Right ventricle myocardium inferior (tissue), 1 donor: Measurements from ENCODE around the gene ELP1. TPM values are rescaled to one million over a fixed set of nuclear protein-coding genes. Genes with fewer than 3 reads are reported as not detected.
A peak's percentile ranks its signal among the peaks of the same experiment; 100 is the strongest.
"Not testable (repeated sequence)": the region's sequence is repeated elsewhere in the genome, so short reads cannot be mapped to it uniquely, and the experiment has no call there.

ENCODE experiments used
- ATAC-seq: fragments of 200-7000 bp; cut with Tn5 transposase; one replicate; pipeline ENCODE4 v1.9.1; 2020; ENCODE audit warnings: mild to moderate bottlenecking, moderate library complexity
- DNase-seq: peaks from one replicate; pipeline ENCODE4 v3.0.0; 2021; ENCODE audit errors: missing footprints
- intact Hi-C: fragments of 100-400 bp; cut with DNase I; formaldehyde crosslinking; loops from one replicate; pipeline ENCODE4 v1.11.0; 2022
- total RNA-seq: library from RNA; stranded (reverse); fragmentation: NEBNext Ultra II Directional; extraction: Animal tissue kit (Norgen Biotek cat#: 25700); gene quantifications from one replicate; pipeline ENCODE4 v1.2.1, GENCODE V29; 2021
- donor health status: DM: no; HTN: yes; CAD: no; lungs with severe emphysema.

The ELP1 gene
- total RNA-seq, 1 donor from 2014 or later: 17.5 TPM

DNA sequence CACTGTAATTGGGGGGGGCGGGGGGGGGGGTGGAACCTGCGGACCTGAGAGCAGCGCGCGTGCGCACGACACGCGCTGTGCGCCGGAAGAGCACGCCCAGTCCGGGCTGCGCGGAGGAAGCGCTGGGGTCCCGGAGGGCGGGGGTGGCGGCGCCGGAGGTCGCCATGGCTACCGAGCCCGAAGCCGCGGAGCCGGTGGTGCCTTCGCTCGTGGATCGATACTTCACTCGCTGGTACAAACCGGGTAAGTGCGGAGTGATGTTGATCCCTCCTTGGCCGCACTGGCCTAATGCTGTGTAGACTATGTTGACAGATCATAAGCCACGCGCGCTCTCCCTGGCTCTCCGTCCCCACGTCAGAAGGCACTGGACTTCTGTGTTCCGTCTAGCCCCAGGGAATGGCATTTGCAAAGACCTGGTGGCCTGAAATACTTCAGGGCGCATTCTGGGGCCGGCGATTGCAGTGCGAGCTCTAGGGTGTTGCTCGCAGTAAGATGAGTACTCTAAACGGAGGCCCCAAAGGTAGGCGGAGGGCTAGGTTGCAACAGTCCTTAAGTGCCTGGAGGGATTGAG, 484 bp upstream of the ELP1 start, which contains the start of gene ABITRAM:
TSS of gene ABITRAM (plus strand) at position 78 of the 571 bp plus-strand sequence. CDS start at position 165, 87 bp downstream.
- ATAC-seq (peak; percentile 95), DNase-seq (peak; percentile 91)
- intact Hi-C loops: no loop called here

DNA sequence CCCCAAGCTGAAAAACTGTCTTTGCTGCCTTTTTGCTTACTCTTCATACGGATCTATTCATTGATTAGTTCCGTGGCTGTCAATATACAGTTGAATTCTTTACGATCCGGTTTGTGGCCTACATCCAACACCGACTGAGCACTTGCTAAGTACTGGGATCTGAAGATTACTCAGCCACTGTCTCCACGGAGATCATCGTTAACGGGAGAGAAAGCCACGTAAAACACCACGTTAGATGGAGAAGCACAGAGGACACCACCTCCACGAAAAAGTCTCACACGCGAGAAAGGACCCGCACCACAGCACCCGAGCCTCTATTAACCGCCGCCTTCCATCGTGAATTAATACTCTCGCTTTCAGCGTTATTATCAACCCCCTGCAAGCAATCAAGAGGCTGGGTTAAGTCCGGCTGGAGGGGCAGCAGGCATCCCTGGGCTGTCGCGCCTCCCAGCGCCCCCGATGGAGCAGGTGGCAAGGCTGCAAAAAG, 650 bp downstream of the ELP1 start:
- ATAC-seq (peak; percentile 1), DNase-seq (no peak)
- intact Hi-C loops: no loop called here

DNA sequence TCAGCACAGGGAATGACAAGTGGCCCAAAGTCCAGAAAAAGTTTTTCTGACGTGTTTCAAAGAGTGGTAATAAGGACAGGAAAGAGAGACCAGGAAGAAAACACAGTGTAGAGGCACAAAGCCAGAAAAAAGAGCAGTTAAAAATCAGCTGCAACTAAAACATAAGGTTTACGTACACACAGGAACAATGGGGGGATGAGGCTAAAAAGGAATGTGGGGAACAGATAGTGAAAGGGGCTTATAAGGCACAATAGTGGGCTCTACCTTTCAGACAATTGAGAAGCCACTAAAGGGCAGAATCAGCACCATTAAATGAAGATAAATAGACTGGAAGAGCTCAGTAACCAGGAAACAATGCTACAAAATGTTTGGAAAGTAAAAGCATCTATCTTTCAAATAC, 5.5 kb downstream of the ELP1 start:
- ATAC-seq (no peak), DNase-seq (no peak)
- intact Hi-C loops: no loop called here

DNA sequence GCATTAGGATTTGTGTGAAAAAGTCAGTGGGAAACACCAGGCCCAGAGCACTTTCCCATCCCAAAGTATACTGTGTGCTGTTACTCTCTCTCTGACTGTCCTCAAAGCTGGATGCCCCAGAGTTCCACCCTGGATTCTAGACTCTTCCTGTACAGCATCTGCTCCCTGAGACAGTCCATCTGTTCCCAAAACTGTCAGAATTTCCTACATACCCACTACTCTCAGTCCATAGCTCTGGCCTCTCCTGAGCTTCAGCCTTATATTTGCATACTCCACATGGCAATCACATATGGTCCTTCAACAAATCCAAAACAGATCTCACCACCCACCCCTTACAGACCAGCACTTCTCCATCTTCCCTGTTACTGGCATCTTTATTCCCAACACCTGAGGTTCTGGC, 9.5 kb downstream of the ELP1 start:
- ATAC-seq: no peak
- intact Hi-C loops: no loop called here
- no peak for DNase-seq

DNA sequence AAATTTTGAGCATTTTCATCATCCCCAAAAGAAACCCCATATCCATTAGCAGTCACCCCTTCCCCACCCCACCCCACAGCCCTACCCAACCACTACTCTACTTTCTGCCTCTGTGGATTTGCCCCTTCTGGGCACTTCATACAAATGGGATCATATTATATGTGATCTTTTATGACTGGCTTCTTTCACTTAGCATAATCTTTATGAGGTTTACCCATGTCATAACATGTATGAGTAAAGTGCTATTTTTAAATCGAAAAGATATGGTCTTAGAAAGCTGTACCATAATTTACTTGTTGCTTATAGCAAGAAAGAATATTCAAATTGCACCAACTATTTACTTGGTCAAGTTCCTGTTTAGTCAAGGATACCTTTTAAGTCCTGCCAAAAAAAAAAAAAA, 12.7 kb downstream of the ELP1 start:
- intact Hi-C loops: no loop called here
- DNase-seq: no peak
- ATAC-seq: no peak

DNA sequence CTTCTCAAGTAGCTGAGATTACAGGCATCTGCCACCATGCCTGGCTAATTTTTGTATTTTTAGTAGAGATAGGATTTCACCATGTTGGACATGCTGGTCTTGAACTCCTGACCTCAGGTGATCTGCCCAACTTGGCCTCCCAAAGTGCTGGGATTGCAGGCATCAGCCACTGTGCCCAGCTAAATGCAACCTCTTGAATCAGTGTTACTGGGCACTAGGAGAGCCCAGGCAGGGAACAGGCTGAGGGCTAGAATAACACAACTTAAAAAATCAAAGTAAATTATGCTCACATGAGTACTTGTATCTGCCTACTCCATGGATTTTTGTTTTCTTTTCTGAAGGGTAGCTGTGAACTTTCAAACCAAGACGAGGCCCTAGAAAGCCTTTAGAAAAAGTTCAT, 13.5 kb downstream of the ELP1 start:
- DNase-seq, intact Hi-C loops, ATAC-seq: not testable (repeated sequence)

DNA sequence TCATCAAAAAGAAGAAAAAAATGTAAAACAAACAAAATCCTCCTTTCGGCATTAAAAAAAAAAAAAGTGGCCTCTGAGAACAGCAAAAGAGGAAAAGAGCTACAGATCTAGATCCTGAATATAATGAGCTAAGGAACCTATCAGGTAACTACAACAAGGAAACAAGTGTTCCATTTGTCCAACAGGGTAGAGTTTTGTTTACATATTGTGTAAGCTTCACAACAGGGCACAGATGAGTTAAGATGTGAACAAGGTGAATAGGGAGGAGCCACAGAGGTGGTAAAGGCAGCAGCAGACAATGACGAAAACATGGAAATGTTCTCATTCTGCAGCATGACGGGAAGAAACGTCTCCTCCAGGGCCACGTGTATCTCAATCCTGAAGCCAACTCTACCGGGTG, 14.4 kb downstream of the ELP1 start:
- intact Hi-C loops: no loop called here
- DNase-seq (no peak), ATAC-seq (no peak)

DNA sequence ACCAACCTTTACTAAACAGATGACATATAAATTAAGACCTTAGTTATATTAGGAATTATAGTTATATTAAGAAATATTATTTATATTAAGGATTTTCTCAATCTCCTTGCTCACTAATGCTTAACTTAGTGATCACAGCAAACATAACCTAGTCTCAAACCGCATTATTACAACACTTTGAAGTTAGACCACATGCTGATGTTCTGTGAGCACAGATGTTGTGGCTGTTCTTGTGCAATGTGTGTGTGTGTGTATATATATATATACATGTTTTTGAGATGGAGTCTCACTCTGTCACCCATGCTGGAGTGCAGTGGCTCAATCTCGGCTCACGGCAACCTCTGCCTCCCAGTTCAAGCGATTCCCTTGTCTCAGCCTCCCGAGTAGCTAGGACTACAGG, 20.5 kb downstream of the ELP1 start:
- DNase-seq: no peak
- intact Hi-C loops: no loop called here
- no peak for ATAC-seq

DNA sequence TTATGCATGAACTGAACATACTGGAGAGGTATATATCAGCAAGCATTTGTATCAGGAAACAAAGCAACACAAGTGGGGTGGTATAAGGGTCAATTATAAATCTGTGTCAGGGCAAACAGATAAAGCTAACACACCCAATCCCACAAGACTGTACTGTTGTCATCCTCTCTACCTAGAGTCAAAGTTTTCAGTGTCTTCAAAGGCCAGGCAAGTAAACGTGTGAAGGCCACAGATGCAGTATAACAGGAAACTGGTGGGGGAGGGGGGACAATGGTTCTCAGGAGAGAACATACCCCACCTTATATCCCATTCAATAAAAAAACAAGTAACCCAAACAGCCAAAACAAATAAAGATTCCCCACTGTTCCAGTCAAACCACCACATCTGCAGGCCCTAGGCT, 22.1 kb downstream of the ELP1 start:
- ATAC-seq (no peak), DNase-seq (no peak)
- intact Hi-C loops: no loop called here

DNA sequence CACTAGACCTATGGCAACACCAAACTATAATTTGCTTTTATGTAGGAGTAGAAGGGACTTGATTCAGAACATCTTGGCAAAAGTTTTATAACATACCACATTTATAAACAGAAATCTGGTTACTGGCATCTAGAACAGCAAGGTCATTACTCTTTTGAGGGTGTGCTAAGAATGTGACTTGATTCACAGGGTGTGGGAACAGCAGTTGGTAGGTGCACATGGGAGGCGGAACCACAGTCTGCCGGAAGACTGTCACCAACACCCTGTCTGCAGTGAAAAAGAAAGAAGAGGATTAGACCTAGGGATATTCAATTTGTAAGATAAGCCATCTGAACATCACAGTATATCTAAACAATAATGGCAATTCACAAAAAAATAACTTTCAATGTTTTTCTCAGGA, 23.0 kb downstream of the ELP1 start:
- intact Hi-C loops: no loop called here
- DNase-seq: no peak

DNA sequence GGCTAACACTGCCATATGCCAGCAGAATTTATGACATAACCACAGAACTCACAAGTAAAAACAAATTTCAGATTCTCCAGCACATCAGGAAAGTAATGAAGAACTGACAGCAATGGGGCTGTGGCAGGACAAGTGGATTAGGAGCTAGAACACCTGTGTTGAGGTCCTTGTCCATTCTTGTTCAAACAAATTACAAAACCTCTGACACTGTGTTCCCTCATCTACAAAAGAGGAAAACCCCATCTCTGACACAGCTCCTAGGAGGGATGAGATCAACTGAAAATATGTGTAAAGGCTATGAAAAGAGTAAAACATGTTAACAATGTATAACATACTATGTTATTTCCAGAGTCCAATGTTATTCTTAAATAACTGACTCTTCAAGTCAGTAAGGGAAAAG, 23.5 kb downstream of the ELP1 start:
- intact Hi-C loops: no loop called here
- no peak for DNase-seq
- no peak for ATAC-seq

More for the DNA sequence above, 23.0 kb downstream of the ELP1 start:
- no peak for ATAC-seq

DNA sequence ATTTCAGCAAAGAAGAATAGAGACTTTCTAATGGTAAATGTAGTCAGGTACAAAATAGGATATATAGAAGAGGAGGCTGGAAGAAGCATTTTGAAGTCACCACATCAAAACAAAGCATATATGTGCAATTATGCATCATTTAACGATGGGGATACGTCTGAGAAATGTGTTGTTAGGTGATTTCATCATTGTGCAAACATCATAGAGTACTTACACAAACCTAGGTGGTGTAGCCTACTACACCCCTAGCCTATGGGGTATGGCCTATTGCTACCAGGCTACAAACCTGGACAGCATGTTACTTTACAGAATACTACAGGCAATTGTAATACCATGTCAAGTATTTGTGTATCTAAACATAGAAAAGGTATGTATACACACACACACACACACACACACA, 28.4 kb downstream of the ELP1 start:
- intact Hi-C loops: no loop called here
- DNase-seq (no peak), ATAC-seq (no peak)

DNA sequence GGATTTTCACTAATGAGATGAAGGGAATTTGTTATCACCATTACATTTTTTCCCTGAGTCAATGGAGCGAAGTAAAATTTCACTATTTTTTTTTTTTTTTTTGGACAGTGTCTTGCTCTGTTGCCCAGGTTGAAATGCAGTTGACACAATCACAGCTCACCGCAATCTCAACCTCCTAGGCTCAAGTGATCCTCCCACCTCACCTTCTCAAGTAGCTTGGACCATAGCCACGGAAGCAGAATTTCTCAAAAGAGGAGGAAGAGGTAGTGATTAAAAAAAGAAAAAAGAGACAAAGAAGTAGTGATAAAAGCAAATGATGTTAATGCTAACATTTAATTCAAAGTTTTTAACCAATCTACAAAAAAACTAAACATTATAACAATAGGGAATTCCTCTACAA, 29.8 kb downstream of the ELP1 start:
- DNase-seq: no peak
- ATAC-seq: no peak
- intact Hi-C loops: no loop called here

DNA sequence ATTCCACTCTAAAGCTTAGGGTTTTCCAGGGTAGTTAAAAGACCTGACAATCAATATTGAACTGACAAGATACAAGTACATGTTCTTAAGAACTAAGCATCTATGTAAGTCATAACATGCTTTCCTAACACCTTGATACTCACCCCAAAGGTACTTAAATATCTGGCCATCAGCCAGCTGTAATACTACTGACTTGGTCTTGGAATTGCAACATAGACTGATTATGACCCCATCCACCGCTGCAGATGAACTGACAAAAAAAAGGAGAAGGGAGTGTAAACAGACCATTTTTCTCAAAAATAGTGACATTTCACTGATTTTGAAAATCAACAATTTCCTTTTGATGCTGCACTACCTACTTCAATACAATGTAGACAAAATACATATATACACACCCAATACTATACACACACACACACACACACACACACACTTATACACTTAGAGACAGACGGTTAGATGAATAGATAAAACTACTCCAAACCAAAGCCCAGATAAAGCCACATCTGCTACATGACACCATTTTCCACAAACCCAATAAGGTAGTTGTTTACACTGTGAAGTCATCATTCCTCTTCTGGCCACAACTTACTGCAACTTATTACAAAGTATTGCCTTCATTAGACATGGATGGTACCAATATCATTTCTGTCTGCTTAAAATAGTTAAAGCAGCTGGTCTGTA, 30.4 kb downstream of the ELP1 start:
- intact Hi-C loops: no loop called here
- DNase-seq (no peak), ATAC-seq (no peak)

DNA sequence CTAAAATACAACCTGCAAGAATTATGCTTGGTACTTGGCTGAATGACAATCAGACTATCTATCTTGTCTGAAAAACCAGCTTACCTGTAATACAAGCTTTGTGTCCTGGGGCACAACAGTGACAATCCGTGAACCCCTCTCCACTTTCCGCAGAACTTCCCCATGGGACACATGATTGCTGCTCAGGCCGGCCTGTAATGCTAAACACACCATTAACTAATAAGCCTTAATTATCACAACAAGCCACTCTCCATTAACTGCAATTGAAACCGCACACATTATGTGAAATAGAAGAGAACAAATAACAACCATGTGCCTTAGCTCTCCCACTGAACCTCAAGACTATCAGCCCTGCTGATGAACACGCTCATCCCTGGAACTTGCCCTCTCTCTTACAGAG, 33.7 kb downstream of the ELP1 start:
- DNase-seq (peak; percentile 20), ATAC-seq (no peak)
- intact Hi-C loops: no loop called here

DNA sequence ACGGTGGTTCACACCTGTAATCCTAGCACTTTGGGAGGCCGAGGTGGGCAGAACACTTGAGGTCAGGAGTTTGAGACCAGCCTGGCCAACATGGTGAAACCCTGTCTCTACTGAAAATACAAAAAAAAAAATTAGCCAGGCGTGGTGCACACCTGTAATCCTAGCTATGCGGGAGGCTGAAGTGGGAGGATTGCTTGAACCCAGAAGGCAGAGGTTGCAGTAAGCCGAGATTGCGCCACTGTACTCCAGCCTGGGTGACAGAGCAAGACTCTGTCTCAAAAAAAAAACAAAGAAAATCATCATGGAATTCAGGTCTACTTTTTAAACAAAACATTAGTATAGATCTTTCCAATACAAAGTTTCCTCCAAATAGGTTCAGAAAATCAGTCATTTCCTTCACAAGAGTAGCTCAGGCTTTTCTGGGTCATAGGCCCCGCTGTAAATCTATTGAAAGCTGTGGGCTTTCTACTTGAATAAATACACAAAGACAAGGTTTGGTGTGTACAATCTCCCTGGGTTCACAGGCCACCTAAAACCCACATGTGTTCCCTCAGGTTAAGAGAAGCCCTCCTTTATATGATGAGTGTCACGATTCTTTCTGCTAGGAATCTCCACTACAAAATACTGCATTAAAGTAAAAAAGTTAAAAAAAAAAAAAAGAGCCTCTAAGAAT, 34.8 kb downstream of the ELP1 start:
- not testable (repeated sequence) for DNase-seq, ATAC-seq
- intact Hi-C loops: loop anchor here (10.0 kb wide), 1 partner anchor 486 kb away; no protein-coding TSS in a partner anchor

DNA sequence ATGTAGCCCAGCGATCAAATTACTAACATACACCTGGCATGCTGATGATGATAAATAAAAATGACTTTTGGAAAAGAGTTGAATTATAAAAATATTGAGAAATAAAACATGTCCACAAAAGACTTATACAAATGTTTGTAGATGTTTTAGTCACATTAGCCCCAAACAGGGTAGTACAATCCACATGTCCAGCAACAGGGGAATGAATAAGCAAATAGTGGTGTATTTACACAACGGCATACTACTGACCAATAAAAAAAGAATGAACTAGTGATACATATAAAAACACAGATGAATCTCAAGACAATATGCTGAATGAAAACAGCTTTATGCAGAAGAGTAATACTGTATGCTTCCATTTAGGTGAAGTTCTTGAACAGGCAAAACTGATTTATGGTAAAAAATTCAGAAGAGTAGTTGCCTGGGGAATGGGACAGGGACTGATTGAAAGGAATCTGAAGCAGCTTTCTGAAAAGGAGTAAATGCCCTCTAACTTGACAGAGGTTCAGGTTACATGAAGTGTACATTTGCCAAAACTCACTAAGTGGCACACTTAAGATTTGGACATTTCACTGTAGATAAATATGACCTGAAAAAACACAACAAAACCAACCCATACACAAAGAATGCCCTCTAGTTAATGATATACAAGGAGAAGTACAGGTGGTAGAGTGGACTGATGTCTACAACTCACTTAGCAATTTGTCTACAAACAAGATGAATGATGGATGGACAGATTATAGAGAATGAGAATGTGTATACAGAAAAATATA, 36.4 kb downstream of the ELP1 start:
- intact Hi-C loops: loop anchor here (10.0 kb wide), 1 partner anchor 487 kb away; no protein-coding TSS in a partner anchor
- DNase-seq (no peak), ATAC-seq (no peak)

DNA sequence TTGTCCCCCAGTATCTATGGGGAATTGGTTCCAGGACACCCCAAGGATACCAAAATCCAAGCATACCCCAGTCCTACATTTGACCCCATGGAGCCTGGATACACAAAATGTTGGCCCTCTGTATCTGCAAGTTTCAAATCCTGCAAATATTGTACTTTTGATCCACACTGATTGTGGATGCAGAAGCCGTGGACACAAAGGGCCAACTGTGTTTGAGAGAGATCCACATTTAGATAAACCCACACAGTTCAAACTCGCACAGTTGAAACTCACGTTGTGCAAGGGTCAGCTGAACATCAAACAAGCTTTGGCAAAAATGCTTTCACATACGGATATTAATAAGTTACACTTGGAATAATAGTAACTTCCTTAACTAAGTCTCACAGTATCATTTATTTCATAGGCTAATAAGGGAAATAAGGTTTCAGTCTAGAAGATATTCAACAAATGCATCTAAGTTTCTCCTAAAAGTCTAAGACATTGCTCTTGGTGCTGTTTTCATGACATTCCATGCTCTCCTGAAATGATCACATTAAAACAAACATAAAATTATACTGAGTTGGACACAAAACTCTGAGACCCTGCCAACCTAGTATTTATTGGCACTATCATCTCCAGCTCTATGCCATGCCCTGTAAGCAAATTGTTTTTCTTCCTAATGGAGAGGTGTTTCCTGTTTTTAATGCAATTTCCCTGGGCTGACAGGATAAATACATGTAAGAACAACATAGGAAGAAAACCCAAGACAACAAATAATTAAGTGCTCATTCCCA, 39.5 kb downstream of the ELP1 start:
- DNase-seq (no peak), ATAC-seq (no peak)
- intact Hi-C loops: loop anchor here (5.0 to 10.0 kb wide), 2 partner anchors 428 to 490 kb away; partner anchors contain the start of gene EPB41L4B
